OCI-LY3 (cell line): Measurements from ENCODE around the gene NUDT15.

Experiments used
- EZH2phosphoT487 ChIP-seq: fragments of 200-600 bp; shearing (Covaris generic); IDR thresholded peaks from 2 replicates; pipeline ENCODE4 v1.6.1; 2018; ENCODE audit warnings: antibody characterized with exemption, mixed run types, low read depth
- TF ChIP-seq, protein P1 (sequence below): fragments of 200-600, 300-600 bp; sonication (generic); IDR thresholded peaks from 2 replicates; pipeline ENCODE4 v1.5.1; 2014; ENCODE audit warnings: antibody characterized with exemption, low read length, low read depth

DNA sequence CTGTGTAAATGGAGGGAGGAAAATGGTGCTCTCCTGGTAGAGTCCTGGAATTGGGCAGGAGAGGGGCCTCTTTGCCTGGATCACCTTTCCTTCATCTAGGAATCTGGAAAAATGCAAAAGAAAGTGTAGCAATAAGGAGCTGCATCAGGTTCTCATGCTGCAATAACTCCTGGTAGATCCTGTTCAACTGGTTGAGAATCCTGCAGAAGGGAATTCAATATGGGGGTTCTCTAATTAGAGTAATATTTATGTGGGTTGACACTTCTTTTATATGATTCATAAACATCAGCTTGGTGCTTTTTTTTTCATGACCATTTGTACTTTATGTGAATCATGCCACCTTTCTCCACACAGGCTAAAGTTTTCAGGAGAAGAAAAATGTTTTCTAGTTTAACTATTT, 9.5 kb upstream of the NUDT15 start:
- TF ChIP-seq, protein P1, sequence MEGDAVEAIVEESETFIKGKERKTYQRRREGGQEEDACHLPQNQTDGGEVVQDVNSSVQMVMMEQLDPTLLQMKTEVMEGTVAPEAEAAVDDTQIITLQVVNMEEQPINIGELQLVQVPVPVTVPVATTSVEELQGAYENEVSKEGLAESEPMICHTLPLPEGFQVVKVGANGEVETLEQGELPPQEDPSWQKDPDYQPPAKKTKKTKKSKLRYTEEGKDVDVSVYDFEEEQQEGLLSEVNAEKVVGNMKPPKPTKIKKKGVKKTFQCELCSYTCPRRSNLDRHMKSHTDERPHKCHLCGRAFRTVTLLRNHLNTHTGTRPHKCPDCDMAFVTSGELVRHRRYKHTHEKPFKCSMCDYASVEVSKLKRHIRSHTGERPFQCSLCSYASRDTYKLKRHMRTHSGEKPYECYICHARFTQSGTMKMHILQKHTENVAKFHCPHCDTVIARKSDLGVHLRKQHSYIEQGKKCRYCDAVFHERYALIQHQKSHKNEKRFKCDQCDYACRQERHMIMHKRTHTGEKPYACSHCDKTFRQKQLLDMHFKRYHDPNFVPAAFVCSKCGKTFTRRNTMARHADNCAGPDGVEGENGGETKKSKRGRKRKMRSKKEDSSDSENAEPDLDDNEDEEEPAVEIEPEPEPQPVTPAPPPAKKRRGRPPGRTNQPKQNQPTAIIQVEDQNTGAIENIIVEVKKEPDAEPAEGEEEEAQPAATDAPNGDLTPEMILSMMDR: no peak
- TF ChIP-seq EZH2phosphoT487: no peak
